K562 (cell line): ENCODE data around the gene HSD11B2. TPM values are rescaled to one million over a fixed set of nuclear protein-coding genes. Genes with fewer than 3 reads are reported as not detected.

ENCODE experiments used
- ATAC-seq: fragments of 200-7000 bp; cut with Tn5 transposase; 3 replicates; pipeline ENCODE4 v1.9.1; 2020; ENCODE audit warnings: moderate library complexity
- BruUV-seq: library from RNA; stranded (reverse); fragments of 400-500 nt; replicated peaks from 2 replicates; lab custom pipeline; 2021; lab: Mats Ljungman, UMichigan
- CTCF ChIA-PET: fragments of 300-600 bp; formaldehyde crosslinking; extraction: SDS; loops from one replicate; lab custom pipeline; 2021; ENCODE audit warnings: low intra/inter-chr PET ratio; lab: Yijun Ruan, JAX
- POLR2A ChIA-PET: fragments of 300-600, 350-650 bp; sonication (Branson Sonifier 250); formaldehyde crosslinking; extraction: SDS; loops from one replicate; lab custom pipeline; 2021; ENCODE audit warnings: antibody characterized with exemption, inconsistent platforms; lab: Yijun Ruan, JAX
- DNase-seq, 4 experiments: peaks; one replicate each; pipeline versions ENCODE4 v3.0.0 to v3.0.0-alpha.2; 2011 to 2018; ENCODE audit warnings: low spot score in 3 of 4, mixed read lengths in 3 of 4; ENCODE audit errors: extremely low read depth in 1 of 4
- FAIRE-seq: peaks from 2 replicates; lab custom pipeline; 2011; peaks lifted over from hg19 to GRCh38; lab: Jason Lieb, UNC
- H2AFZ ChIP-seq: 2 replicates; pipeline ENCODE4 v1.6.0; 2011; ENCODE audit warnings: low read depth, low read length, control low read depth, inconsistent platforms
- H3K27ac ChIP-seq: fragments of 200-600 bp; 3 replicates; pipeline ENCODE4 v1.8.0; 2011; ENCODE audit warnings: low read depth, mild to moderate bottlenecking, control low read depth, inconsistent platforms, low read length, moderate library complexity, mixed read lengths; ENCODE audit errors: extremely low read depth
- H3K27me3 ChIP-seq, 2 experiments: fragments of 300-600 bp in 1 of 2; 2 replicates in 1 of 2; 3 replicates in 1 of 2; pipeline versions ENCODE4 v1.6.0 to v1.8.0; 2011; ENCODE audit warnings: inconsistent platforms in 2 of 2, low read length in 2 of 2, mild to moderate bottlenecking in 1 of 2, mixed read lengths in 1 of 2, moderate library complexity in 1 of 2; ENCODE audit not compliant: control insufficient read depth in 2 of 2, insufficient read depth in 2 of 2
- H3K36me3 ChIP-seq: fragments of 300-600 bp; 3 replicates; pipeline ENCODE4 v1.8.0; 2011; ENCODE audit warnings: mild to moderate bottlenecking, low read length, inconsistent platforms; ENCODE audit not compliant: control insufficient read depth, insufficient read depth
- H3K4me1 ChIP-seq, 2 experiments: fragments of 200-600 bp in 1 of 2; replicated peaks in 1 of 2; 2 replicates in 1 of 2; 3 replicates in 1 of 2; pipeline versions ENCODE4 v1.5.1 to v1.8.0; 2011; ENCODE audit warnings: inconsistent platforms in 2 of 2, low read length in 2 of 2, mild to moderate bottlenecking in 1 of 2, mixed read lengths in 1 of 2, moderate library complexity in 1 of 2; ENCODE audit not compliant: control insufficient read depth in 2 of 2, insufficient read depth in 2 of 2
- H3K4me2 ChIP-seq: 2 replicates; pipeline ENCODE4 v1.6.1; 2011; ENCODE audit warnings: low read length, control low read depth, inconsistent platforms, mixed read lengths; ENCODE audit not compliant: insufficient read depth
- H3K4me3 ChIP-seq: fragments of 200-600 bp; sonication (generic), shearing (Covaris generic); 2 replicates; pipeline ENCODE4 v1.5.1; 2016; ENCODE audit warnings: control low read depth, inconsistent platforms
- H3K79me2 ChIP-seq: fragments of 200-600 bp; 3 replicates; pipeline ENCODE4 v1.8.0; 2011; ENCODE audit warnings: low read length, inconsistent platforms; ENCODE audit not compliant: control insufficient read depth, insufficient read depth
- H3K9ac ChIP-seq, 2 experiments: 2 replicates each; pipeline versions ENCODE4 v1.6.0 to v1.6.1; 2011; ENCODE audit warnings: low read depth in 2 of 2, low read length in 2 of 2, control low read depth in 1 of 2, inconsistent platforms in 1 of 2, mild to moderate bottlenecking in 1 of 2, mixed read lengths in 1 of 2; ENCODE audit not compliant: insufficient read depth in 1 of 2
- H3K9me1 ChIP-seq: one replicate; pipeline ENCODE4 v1.6.0; 2011; ENCODE audit warnings: inconsistent platforms, mild to moderate bottlenecking, low read length, moderate library complexity; ENCODE audit not compliant: control insufficient read depth, insufficient read depth
- H3K9me3 ChIP-seq: replicated peaks from 2 replicates; pipeline ENCODE4 v1.5.1; 2011; ENCODE audit warnings: low read depth, low read length, inconsistent platforms; ENCODE audit not compliant: control insufficient read depth, insufficient read depth
- H4K20me1 ChIP-seq: replicated peaks from 2 replicates; pipeline ENCODE4 v1.6.1; 2011; ENCODE audit warnings: low read length, inconsistent platforms, mixed read lengths; ENCODE audit not compliant: control insufficient read depth, insufficient read depth
- BCOR ChIP-seq: fragments of 450-650 bp; IDR thresholded peaks from 2 replicates; pipeline ENCODE4 v1.6.1; 2016
- BRF1 ChIP-seq: IDR thresholded peaks from 3 replicates; pipeline ENCODE4 v1.6.1; 2011; ENCODE audit warnings: borderline replicate concordance, mild to moderate bottlenecking; ENCODE audit not compliant: insufficient read length; ENCODE audit errors: extremely low read depth
- ZFP36 ChIP-seq: fragments of 150-350 bp; IDR thresholded peaks from 2 replicates; pipeline ENCODE4 v1.6.1; 2018; ENCODE audit warnings: low read length, low read depth; ENCODE audit not compliant: partially characterized antibody
- ZNF134 ChIP-seq: fragments of 250-450 bp; sonication (Bioruptor Pico); conservative IDR thresholded peaks from 2 replicates; pipeline ENCODE4 v1.4.0; 2020
- WGBS: fragments of 100-300 bp; shearing (Covaris generic); methylation state at CpG from one replicate; pipeline ENCODE4 v1.1.6; 2016; ENCODE audit warnings: low coverage, mixed read lengths; ENCODE audit not compliant: insufficient coverage; ENCODE audit errors: missing lambda C conversion rate; 5-methylcytosine and 5-hydroxymethylcytosine counted together
- in situ Hi-C: fragments of 300-500 bp; cut with MboI; formaldehyde crosslinking; loops from 4 replicates; pipeline ENCODE4 v1.15.0; 2018; ENCODE audit warnings: inconsistent platforms, mixed read lengths
- intact Hi-C: fragments of 100-400 bp; cut with micrococcal nuclease; formaldehyde crosslinking; loops from 2 replicates; pipeline ENCODE4 v1.14.2; 2022
- polyA plus RNA-seq, 8 experiments: library from polyadenylated mRNA; depleted of rRNA in 4 of 8; stranded (reverse) in 5 of 8; unstranded in 3 of 8; fragments of >200 nt; fragmentation: Nextera tagmentation in 2 of 8; fragmentation: Illumina TruSeq in 1 of 8; extraction: Ambion mirVana in 2 of 8; extraction: Trizol in 1 of 8; gene quantifications; 2 replicates each; pipeline versions ENCODE4 v1.2.1 to v1.2.3, GENCODE V29; 2011 to 2014; ENCODE audit warnings: inconsistent platforms in 1 of 8, missing spikeins in 1 of 8
- total RNA-seq, 7 experiments: library from RNA; depleted of rRNA in 6 of 7; stranded (reverse); fragments of >200 nt in 6 of 7; fragmentation: Illumina TruSeq in 2 of 7; extraction: Trizol in 2 of 7; gene quantifications; 2 replicates each; pipeline versions ENCODE4 v1.2.1 to v1.2.3, GENCODE V29; 2011 to 2021; ENCODE audit warnings: low replicate concordance in 1 of 7

Gene HSD11B2
- total and polyA plus RNA-seq, 9 of the 15 experiments (the other 6 are each of a cell fraction or from before 2014, with no cell fraction given) = 0.08 to 2.0 (median 0.79) TPM

DNA sequence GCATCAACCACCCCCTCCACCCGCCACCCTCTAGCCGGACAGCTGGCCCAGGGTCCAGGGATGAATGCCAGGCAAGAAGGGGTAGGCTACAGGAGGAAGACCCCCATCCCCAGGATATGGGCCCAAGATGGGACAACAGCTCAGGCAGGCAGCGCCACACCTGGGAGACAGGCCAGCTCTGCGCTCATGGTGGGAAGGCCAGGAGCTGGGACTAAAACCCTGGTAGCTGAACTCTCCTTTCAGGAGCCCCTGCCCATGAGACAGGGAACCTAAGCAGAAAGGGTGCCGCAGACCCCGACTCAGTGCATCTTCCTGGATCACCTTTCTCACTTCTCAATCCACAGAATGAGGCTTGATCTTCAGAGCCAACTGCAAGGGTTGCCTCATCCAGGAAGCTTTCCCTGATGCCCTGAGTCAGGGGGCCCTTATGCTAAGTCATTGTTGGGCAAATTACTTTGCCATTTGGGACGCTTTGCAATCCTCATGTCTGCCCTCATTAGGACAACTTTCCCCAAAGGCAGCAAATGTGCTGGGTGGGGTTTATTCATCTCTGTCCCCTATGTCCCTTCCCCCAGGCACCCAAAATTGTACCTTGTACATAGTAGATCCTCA, 23.6 kb upstream of the HSD11B2 start:
- TF ChIP-seq BCOR (no peak), ZNF134 (CRISPR knock-in tag) (no peak), ZFP36 (peak; percentile 36), BRF1 (no peak)
- Histone ChIP-seq H3K9me1 (no peaks in the 10 kb centered on the region), H3K4me1 (peaks cover 0 to 9% of the 10 kb centered on the region in 2 experiments; a peak in 2 of 5 replicates), H3K27ac (no peak overlapping the region), H3K4me2 (no peak overlapping the region), H3K4me3 (no peak overlapping the region), H3K36me3 (no peaks in the 10 kb centered on the region), H3K9me3 (no peaks in the 10 kb centered on the region), H3K27me3 (peaks cover 30 to 64% of the 10 kb centered on the region in 2 experiments), H2AFZ (no peak overlapping the region), H3K79me2 (no peaks in the 10 kb centered on the region), H4K20me1 (0 out of 2 replicates have a peak, but pooled peaks cover 4% of the 10 kb centered on the region), H3K9ac (no peak overlapping the region)
- ATAC-seq (no peak), FAIRE-seq (no peak), DNase-seq (no peak)
- ChIA-PET POLR2A (interaction anchor here (0.7 to 1.5 kb wide), 3 partner anchors 10 to 142 kb away, joined by 3 to 4 read pairs (median 4); no protein-coding TSS in a partner anchor), CTCF (no interaction called here)
- intact Hi-C loops = loop anchor here (10.0 kb wide), 1 partner anchor 392 kb away; no protein-coding TSS in a partner anchor
- BruUV-seq = no TSS peak
- WGBS = 13% methylated on average over 7 of the region's 7 CpGs
- in situ Hi-C loops = loop anchor here (25.0 kb wide), 1 partner anchor 445 kb away; the partner anchor contains the start of gene CES3
